ENCODE measurements around the gene PHACTR2.

PHACTR2 gene

DNA sequence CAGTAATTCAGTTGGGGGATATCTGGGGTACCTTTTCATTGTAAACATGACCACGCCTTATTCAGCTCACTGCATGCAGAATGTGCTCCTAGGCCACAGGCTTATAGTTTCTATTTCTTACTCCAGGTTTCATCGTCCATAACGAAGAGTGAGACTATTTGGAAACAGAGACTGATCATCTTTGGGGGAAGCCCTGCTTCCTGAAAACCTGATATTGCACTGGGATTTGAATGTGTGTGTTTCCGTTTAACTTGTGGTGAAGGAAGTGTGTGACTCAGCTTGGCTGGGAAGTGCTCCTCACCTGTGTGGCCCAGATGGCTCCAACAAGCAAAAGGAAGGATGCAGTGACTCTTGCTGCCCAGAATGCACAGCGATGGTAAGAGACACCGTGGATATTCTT, 145.8 kb downstream of the PHACTR2 start:
- TF ChIP-seq, protein P1, sequence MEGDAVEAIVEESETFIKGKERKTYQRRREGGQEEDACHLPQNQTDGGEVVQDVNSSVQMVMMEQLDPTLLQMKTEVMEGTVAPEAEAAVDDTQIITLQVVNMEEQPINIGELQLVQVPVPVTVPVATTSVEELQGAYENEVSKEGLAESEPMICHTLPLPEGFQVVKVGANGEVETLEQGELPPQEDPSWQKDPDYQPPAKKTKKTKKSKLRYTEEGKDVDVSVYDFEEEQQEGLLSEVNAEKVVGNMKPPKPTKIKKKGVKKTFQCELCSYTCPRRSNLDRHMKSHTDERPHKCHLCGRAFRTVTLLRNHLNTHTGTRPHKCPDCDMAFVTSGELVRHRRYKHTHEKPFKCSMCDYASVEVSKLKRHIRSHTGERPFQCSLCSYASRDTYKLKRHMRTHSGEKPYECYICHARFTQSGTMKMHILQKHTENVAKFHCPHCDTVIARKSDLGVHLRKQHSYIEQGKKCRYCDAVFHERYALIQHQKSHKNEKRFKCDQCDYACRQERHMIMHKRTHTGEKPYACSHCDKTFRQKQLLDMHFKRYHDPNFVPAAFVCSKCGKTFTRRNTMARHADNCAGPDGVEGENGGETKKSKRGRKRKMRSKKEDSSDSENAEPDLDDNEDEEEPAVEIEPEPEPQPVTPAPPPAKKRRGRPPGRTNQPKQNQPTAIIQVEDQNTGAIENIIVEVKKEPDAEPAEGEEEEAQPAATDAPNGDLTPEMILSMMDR (IDR thresholded peaks at IDR 0.05; ENCODE audit: insufficient read depth, low read depth, low read length, missing control alignments) = no peak
- DNase-seq (ENCODE audit: low read depth) = no peak
- H3K4me3 ChIP-seq (ENCODE audit: low read depth, low read length) = no peak overlapping the region

GRCh38 chr6:143828572-143828971, 150.8 kb downstream of the PHACTR2 start:
- TF ChIP-seq, protein P1 (IDR thresholded peaks at IDR 0.05; ENCODE audit: insufficient read depth, low read depth, low read length, missing control alignments) = no peak
- no peak overlapping the region for H3K4me3 ChIP-seq (ENCODE audit: low read depth, low read length)

GRCh38 chr6:143836150-143836549, 158.4 kb downstream of the PHACTR2 start:
- TF ChIP-seq, protein P1 (IDR thresholded peaks at IDR 0.05; ENCODE audit: insufficient read depth, low read depth, low read length, missing control alignments) = no peak
- DNase-seq (ENCODE audit: low read depth) = no peak
- H3K4me3 ChIP-seq (ENCODE audit: low read depth, low read length) = no peak overlapping the region

More at GRCh38 chr6:143828572-143828971, 150.8 kb downstream of the PHACTR2 start:
- no peak for DNase-seq (ENCODE audit: low read depth)

- no peak for DNase-seq (ENCODE audit: low read depth)
- TF ChIP-seq, protein P1 (IDR thresholded peaks at IDR 0.05; ENCODE audit: insufficient read depth, low read depth, low read length, missing control alignments) = no peak
- no peak overlapping the region for H3K4me3 ChIP-seq (ENCODE audit: low read depth, low read length)
Measured at GRCh38 chr6:143838395-143838794, 160.6 kb downstream of the PHACTR2 start.

DNA sequence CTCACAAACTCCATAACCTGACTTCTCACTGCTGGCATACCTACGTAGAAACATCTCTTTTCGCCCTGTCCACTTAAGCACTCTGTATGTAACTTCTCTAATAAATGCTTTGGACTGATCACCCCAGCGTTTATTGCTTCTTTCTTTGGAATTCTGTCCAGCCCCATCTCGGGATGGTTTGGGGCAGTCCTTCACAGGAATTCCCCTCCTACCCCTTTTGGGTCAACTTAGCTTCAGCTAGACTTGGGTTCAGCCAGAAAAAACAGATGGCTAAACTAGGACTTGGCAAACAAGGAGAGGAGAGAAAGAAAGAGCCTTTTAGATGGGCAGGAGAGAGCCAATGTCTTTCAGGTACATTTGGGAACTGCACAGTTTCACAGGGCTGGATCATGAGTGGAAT, 161.4 kb downstream of the PHACTR2 start:
- no peak for DNase-seq (ENCODE audit: low read depth)
- TF ChIP-seq, protein P1 (IDR thresholded peaks at IDR 0.05; ENCODE audit: insufficient read depth, low read depth, low read length, missing control alignments) = no peak
- H3K4me3 ChIP-seq (ENCODE audit: low read depth, low read length) = no peak overlapping the region

DNA sequence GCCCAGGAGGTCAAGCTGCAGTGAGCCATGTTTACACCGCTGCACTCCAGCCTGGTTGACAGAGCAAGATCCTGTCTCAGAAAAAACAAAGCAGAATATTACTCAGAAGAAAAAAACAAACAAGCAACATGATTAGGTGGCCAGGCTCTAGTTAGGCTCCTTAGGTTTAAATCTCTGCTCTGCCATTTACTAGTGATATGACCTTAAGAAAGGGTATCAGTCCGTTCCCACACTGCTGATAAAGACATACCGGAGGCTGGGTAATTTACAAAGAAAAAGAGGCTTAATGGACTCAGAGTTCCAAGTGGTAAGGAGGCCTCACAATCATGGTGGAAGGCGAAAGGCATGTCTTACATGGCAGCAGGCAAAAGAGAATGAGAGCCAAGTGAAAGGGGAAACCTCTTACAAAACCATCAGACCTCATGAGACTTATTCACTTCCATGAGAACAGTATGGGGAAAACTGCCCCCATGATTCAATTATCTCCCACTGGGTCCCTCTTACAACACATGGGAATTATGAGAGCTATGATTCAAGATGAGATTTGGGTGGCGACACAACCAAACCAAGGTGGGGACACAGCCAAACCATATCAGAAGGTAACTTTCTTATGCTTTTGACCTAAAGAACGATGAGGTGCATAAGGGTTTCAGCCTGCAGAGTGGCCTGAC, 163.0 kb downstream of the PHACTR2 start:
- no peak overlapping the region for H3K4me3 ChIP-seq (ENCODE audit: low read depth, low read length)

More for the DNA sequence above, 163.0 kb downstream of the PHACTR2 start:
- TF ChIP-seq, protein P1 (IDR thresholded peaks at IDR 0.05; ENCODE audit: insufficient read depth, low read depth, low read length, missing control alignments) = no peak
- DNase-seq (ENCODE audit: low read depth) = no peak
